NCI-H146 (cell line): ENCODE results near the gene GABRR2.
"Not testable (repeated sequence)": the region's sequence is repeated elsewhere in the genome, so short reads cannot be mapped to it uniquely, and the experiment has no call there.

Source experiments
- DNase-seq: peaks from one replicate; lab custom pipeline; 2025; lab: John Stamatoyannopoulos, UW

The GABRR2 gene

DNA sequence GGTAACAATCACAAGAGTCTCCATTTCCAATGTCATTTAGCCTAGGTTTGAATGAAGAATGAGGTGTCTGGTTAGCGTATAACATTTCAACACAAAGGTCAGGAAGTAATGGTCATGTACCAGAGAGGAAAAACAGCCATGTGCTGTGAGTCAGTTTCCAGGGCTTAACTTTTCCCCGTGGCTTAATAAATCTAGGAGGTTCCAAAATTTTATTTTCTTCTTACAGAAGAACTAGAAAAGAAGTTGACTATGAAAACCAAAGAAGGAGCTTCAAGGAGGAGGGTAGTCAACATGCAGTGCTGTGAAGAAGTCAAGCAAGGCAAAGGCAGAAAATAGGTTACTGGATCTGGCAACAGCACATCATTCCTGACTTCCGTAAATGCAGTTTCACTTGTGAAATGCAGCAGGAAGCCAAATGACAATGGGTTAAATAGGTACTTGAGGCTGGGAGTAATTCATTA is 8.4 kb upstream of the GABRR2 start:
- DNase-seq = no peak

DNA sequence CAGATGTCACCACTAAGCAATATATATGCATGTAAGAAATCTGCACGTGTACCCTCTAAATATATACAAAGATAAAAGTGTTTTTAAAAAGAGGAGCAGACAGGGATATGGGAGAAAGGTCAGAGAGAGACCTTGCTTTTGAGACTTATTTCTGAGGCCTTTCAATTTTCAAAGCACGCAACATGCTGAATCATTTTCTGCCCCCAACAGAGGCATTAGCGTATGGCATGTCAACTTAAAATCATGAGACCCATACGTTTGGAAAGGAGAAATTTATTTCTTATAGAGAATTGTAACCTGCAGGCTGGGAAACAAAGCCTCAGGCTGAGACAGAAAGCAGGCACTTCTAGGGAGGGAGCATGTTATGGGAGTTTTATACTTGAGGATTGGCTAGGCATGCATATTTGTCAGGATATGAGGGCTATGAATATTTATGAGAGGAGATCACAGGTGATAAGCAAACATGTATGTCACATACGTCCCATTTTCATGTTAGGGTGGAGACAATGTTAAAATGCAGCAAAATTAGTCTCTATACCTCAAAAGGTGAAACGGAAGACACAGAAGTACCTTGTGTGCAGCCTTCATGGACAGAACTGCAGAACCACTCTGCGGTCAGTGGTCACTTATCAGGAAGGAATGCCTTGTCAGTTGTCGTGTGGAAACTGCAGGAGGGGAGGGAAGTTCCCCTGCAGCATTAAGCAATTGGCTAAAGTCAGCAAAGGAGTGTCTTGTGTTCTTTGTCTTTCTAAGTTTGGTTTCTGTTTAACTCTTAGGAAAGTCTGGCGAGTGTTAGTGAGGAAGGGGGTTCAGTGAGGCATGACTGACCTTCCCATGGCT is 6.3 kb upstream of the GABRR2 start:
- DNase-seq = no peak

DNA sequence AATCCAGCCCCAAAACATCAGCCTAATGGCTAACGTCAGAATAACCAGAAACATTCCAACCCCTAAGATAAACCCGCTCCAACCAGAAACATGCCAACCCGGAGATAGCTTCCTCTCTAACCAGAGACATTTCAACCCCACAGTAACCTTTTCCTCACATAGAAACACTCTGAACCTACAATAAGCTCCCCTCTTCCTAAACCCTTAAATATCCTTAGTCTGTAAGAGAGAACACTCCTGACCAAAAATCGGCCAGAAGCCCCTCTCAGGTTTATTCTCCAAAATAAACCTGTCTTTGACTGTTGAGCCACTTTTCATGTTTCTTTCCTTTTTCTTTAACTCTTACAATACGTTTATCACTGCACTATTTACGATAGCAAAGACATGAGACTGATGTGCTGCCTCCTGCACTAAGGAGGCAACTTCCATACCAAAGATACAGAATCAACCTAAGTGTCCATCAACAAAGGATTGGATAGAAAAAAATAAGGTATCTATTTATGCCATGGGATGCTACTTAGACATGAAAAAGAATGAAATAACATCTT is 5.0 kb upstream of the GABRR2 start:
- DNase-seq = no peak

DNA sequence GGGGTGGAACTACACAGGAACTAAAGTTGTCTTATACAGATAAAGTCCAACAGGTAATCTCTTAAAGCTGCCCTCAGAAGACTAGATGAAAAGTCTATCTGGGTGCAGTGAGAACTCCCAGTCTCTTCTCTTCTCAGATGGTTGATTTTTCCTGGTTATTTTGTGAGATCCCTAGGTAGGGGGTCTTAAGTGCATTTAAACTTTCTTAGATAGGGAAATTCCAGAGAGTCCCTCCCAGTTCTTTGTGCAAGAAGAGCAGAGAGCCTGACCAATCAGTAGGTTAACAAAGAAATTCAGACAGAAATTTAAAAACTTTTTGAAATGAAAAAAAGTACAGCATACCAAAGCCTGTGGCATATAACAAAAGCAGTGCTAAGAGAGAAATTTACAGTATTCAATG is 2.0 kb upstream of the GABRR2 start:
- DNase-seq = no peak

DNA sequence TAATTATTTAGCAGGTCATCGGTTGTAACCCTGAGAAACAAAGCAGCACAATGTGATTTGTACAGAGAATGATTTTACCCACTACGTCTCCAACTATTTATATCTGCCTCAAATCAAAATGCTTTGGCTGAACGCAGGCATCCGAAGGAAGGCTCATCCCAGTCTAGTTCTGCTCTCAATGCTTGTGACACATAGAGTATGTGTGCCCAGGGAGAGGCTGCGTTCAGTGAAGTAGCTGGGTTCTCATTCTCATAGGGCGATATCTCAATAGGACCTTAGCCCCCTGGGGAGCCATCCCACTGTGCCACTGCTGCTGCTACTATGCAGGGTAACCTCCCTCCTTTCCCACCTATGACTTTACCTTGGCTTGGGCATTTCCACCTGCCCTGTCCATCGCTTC is 407 bp downstream of the GABRR2 start:
- no peak for DNase-seq

DNA sequence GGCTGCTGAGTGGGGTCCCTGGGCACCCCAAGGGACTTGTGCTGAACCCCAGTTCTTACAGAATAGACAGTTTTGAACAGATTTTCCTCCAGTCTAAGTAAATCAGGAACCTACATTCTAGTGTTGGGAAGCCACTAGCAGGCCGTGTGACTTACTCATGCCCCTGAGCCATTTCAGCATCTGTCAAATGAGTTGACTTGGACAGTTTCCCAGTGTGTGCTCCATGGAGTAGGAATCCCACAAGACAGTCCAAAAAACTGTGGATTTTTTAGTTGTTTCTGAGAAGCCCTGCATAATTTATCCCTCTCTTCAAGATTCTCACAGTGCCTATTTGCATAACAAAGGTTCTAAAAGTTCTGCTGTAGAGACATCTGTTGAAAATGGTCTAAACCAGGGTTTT is 2.1 kb downstream of the GABRR2 start:
- no peak for DNase-seq

DNA sequence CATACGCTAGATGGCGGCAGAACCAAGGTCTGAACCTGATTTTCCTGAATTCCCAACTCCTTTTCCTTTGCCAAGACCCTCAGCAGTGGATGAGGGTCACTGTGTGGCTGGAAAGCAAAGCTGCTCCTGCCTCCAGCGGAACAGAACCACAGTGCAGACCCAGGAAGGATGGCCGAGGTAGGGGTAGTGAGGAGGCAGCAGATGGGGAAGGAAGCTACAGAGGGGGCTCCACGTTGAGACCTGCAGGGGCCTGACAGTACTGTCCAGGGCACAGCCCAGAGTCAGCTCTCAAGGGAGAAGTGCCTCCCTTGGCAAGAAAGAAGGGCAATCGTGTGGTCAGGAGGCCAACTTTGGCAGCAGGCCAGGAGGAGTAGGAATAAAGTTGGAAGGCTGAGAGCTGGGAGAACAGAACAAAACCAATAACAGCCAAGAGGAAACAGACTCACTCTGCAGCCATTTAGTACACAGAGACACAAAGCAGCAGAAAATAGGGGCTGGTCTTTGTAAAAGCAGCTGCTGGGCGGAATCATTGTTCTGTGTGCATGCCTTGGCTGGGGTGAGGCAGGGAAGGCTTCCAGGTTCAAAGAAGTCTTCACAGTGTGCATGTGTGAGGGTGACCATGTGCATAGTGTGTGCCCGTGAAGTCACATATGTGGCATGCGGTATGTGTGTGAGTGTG is 3.1 kb downstream of the GABRR2 start:
- DNase-seq = peak; percentile 51

DNA sequence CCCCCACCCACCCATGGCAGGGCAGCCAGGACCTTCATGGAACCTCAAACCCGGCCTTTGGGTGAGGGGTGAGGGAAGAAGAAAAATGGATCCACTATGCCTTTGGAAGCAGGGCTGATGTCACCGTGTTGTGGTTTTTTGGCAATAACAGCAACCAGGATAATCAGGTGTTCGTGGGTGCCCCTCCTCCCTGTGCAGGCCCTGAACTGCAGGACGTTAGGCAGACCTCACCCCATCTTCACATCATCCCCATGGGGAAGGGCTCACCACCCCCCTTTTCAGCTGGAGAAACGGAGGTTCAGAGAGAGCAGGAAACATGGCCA is 3.6 kb downstream of the GABRR2 start:
- DNase-seq = no peak

DNA sequence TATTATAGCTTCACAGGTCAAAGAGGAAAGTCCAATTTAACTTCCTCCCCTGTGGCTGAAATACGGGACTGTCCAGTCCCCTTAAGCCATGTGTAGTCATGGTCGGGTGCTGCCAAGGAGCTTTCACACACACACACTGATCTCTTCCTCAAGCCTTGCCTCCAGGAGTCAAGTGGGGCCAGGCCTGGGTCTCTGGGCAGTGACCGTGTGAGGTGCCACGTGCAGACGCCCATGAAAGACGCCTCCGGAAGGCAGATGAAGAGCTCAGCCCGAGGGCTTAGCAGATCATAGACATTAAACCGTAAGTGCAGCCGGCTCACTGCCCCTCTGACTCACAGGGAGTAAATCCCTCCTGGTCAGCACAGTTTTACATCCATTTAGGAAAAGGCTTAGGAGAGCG is 4.2 kb downstream of the GABRR2 start:
- no peak for DNase-seq

DNA sequence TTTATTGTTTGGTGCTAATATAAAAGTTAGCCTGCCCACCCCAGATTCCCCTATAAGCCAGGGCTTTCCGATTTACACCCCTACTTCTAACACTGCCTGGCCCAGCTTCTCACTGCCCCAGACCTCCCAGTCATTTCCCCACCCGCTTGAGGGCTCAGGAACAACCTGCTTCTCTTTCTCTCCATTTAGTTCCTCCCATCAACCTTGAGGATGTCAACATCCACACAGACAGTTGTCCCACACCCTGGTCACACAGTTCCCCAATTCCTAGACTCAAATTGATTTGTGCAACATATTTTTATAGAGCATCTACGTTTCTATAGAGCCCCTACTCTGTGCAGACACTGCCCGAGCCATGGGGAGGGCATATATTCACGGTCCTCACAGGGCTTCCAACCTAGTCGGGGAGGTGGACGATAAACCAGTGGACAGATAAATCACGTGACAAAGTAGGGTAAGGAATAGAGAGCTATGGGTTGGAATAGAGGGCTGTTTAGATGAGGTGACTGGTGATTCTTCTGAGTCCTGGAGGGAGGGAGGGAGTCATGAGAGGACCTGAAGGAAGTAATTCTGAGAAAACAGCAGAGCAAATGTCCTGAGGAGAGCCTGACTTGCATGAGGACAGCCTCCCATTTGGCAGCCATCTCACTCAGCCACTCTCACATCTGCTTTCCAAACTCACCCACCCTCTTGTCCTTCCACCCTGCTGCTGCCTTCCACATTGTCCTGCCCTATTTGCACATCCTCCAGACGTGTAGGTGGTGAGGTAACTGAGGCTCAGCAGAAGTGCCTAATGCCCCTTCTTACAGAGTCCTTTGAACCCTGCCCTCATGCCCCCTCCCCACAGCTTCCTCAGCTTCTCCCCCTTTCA is 6.3 kb downstream of the GABRR2 start:
- DNase-seq = no peak

DNA sequence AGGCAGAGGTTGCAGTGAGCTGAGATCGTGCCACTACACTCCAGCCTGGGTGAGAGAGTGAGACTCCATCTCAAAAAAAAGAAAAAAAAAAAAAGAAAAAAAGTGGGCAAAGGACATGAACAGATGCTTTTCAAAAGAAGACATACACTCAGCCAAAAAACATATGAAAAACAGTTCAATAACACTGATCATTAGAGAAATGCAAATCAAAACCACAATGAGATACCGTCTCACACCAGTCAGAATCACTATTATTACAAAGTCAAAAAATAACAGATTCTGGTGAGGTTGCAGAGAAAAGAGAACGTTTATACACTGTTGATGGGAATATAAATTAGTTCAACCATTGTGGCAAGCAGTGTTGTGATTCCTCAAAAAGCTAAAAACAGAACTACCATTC is 10.6 kb downstream of the GABRR2 start:
- DNase-seq = not testable (repeated sequence)

DNA sequence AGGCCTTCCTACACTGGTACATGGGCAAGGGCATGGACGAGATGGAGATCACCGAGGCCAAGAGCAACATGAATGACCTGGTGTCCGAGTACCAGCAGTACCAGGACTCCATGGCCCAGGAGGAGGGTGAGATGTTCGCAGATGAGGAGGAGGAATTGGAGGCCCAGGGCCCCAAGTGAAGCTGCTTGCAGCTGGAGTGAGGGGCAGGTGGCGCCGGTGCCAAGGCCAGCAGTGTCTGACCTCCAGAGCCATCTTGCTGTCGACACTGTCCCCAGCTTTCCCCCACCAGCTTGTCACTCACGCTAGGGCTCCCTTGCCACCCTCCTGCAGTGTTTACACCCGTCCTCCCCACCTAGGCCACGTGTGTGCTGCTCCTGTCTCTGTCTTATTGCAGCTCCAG is 12.2 kb downstream of the GABRR2 start:
- no peak for DNase-seq

DNA sequence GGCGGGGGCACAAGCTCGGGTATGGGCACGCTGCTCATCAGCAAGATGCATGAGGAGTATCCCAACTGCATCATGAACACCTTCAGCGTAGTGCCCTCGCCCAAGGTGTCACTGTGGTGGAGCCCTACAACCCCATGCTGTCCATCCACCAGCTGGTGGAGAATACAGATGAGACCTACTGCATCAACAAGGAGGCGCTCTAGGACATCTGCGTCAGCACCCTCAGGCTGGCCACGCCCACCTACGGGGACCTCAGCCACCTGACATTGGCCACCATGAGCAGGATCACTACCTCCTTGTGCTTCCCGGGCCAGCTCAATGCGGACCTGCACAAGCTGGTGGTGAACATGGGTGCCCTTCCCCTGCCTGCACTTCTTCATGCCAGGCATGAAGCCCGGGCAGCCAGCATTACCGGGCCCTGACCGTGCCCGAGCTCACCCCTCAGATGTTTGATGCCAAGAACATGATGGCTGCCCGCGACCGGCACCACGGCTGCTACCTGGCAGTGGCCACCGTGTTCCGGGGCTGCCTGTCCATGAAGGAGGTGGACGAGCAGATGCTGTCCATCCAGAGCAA is 12.8 kb downstream of the GABRR2 start:
- DNase-seq = no peak

DNA sequence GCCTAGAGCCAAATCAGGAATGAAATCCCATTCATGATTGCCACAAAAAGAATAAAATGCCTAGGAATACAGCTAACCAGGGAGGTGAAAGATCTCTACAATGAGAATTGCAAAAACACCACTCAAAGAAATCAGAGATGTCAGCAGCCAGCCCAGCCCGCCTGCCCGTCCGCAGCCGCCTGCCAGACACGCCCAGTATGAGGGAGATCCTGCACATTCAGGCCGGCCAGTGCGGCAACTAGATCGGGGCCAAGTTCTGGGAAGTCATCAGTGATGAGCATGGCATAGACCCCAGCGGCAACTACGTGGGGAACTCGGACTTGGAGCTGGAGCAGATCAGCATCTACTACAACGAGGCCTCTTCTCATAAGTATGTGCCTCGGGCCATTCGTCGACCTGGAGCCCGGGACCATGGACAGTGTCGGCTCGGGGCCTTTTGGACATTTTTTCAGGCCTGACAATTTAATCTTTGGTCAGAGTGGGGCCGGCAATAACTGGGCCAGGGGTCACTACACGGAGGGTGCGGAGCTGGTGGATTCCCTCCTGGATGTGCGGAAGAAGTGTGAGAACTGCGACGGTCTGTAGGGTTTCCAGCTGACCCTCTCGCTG is 13.4 kb downstream of the GABRR2 start:
- DNase-seq = no peak

DNA sequence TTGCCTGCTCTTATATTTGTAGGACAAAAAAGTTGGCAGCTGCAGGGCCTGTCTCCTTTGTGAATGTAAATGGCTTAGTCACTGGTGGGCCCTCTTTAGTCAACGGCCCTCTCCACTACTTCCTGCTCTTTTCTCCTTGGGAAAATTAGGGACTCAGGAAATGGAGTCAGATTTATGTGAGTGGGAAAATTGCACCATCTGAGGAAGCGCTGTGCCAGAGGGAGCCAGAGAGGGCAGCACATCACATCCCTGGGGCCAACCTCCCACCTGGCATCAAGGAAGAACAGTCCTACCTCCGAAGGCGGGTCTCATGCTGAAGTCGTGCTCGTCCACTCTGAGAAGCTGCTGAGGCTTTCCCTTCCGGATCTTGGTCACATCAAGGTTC is 15.6 kb downstream of the GABRR2 start:
- DNase-seq = no peak

DNA sequence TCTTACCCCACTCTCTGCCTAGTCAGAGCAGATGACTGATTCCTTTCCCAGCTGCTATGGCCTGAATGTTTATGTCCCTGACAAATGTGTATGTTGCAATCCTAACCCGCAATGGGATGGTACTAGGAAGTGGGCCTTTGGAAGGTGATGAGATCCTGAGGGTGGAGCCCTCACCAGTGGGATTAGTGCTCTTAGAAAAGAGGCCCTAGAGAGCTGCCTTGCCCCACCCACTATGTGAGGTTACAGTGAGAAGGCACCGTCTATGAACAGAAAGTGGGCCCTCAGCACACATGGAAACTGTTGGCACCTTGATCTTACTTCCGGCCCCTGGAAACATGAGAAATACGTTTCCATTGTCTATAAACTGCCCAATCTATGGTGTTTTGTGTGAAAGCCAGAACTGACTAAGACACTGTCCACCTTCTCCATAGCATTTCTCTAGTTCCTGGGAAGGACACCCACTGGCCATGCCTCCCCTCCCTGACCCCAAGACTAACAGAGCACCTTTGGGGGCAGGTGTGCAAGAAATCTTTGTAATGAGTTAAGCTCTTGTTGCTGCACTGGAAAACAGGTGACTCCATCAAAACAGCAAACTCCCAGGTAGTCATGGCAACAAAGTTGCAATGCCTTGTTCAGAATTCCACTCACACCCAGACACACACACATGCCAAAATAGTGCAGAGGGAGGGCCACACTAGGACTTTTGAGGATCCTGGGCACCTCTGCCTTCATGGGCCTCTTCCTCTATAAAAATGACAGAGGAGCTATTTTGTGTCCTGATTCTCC is 16.2 kb downstream of the GABRR2 start:
- no peak for DNase-seq

DNA sequence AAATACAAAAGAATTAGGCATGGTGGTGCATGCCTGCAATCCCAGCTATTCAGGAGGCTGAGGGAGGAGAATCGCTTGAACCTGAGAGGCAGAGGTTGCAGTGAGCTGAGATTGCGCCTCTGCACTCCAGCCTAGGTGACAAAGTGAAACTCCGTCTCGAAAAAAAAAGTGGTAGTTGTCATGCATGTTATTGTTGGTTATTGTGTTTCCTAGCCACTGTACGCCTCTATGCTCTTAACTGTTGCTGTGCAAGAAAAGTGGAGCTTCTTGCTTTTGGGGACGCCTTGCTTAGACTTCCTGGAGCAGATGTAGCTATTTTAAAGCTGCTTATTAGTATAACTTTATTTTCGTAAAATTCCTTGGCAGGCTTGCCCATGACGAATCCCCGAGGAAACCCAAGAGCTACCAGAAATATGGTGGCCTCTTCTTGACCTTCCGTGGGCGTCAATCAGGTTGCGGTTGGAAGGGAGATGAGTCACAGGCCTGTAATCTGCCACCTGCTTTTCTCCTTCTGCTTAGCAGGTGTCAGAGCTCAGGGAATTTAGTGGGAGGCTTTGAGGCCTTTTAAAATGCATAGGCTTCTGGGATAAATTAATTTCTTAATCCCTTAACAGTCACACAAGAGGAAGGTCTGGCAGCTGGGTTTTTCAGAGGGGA is 17.3 kb downstream of the GABRR2 start:
- peak; percentile 46 for DNase-seq

DNA sequence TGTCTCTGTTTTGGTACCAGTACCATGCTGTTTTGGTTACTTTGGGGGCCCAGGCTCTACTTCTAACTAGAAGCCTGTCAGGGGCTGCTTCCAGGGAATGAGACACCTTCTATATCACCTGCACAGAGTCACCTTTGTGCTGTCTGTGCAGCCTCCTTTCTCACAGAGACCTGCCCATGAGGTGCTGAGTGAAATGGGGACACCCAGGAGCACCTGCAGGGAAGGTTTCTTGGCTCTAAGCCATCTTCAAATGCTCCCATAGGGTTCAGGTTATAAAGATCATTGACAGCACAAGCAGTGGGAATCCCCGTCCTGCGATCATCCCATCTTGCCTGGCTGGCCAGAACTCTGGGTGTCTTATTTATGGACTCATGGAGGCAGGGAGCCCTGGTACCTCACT is 19.1 kb downstream of the GABRR2 start:
- DNase-seq = no peak

DNA sequence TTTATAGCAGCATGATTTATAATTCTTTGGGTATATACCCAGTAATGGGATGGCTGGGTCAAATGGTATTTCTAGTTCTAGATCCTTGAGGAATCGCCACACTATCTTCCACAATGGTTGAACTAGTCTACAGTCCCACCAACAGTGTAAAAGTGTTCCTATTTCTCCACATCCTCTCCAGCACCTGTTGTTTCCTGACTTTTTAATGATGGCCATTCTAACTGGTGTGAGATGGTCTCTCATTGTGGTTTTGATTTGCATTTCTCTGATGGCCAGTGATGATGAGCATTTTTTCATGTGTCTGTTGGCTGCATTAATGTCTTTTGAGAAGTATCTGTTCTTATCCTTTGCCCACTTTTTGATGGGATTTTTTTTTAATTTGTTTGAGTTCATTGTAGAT is 20.0 kb downstream of the GABRR2 start:
- DNase-seq = not testable (repeated sequence)

DNA sequence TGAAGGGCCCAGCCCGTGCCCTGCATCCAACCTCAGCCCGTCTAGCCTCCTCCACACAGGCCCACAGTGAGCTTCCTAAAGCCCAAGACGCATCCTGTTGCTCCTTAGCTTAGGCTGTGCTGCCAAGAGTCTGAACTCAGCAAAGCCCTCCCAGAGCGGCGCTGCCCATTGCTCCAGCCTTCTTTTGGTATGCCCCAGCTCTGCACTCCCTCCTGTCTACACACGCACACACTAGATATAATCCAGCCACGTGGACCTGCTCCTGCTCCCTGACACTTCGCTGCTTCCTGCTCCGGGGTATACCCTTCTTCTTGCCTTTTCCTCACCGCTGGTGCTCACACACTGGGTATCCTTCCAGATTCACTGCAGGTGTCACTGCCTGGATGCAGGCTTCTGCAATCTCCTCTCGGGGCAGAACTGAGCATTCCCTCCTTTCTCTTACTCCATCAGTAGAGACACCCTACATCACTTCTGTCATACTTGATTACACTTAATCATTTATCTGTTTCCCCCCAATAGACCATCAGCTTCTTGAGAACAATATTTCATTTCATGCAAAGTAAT is 23.8 kb downstream of the GABRR2 start:
- no peak for DNase-seq
